HL-60/S4 treated with phorbol 12-myristate 13-acetate at 8.2 ng/mL for 4 days and 3 days (cell line): ENCODE measurements around the gene ATP10A.

ENCODE experiments used
- in situ Hi-C: fragments of 300-500 bp; cut with MboI; formaldehyde crosslinking; loops from 2 replicates; pipeline ENCODE4 v1.15.0; 2022; ENCODE audit warnings: low sequenced_read_pairs

Gene ATP10A

GRCh38 chr15:25742776-25743547, 120.2 kb downstream of the ATP10A start:
- in situ Hi-C loops: no loop called here

GRCh38 chr15:25742041-25742730, 120.9 kb downstream of the ATP10A start:
- in situ Hi-C loops: no loop called here

GRCh38 chr15:25741256-25741580, 121.9 kb downstream of the ATP10A start:
- in situ Hi-C loops: no loop called here

- in situ Hi-C loops: no loop called here
Observed at GRCh38 chr15:25740383-25741255, 122.5 kb downstream of the ATP10A start.

- in situ Hi-C loops: no loop called here
Observed at GRCh38 chr15:25739687-25740121, 123.4 kb downstream of the ATP10A start.

GRCh38 chr15:25738171-25738965, 124.8 kb downstream of the ATP10A start:
- in situ Hi-C loops: no loop called here

GRCh38 chr15:25737218-25737643, 125.9 kb downstream of the ATP10A start:
- in situ Hi-C loops: no loop called here

GRCh38 chr15:25736461-25736860, 126.7 kb downstream of the ATP10A start:
- in situ Hi-C loops: no loop called here

- in situ Hi-C loops: no loop called here
Observed at GRCh38 chr15:25735550-25736384, 127.4 kb downstream of the ATP10A start.

- in situ Hi-C loops: no loop called here
Observed at GRCh38 chr15:25734680-25735355, 128.3 kb downstream of the ATP10A start.

- in situ Hi-C loops: no loop called here
Observed at GRCh38 chr15:25733856-25734679, 129.1 kb downstream of the ATP10A start.

- in situ Hi-C loops: no loop called here
Observed at GRCh38 chr15:25733036-25733855, 129.9 kb downstream of the ATP10A start.

GRCh38 chr15:25732191-25732590, 130.9 kb downstream of the ATP10A start:
- in situ Hi-C loops: no loop called here

GRCh38 chr15:25731411-25731810, 131.7 kb downstream of the ATP10A start:
- in situ Hi-C loops: no loop called here

GRCh38 chr15:25730918-25731317, 132.2 kb downstream of the ATP10A start:
- in situ Hi-C loops: no loop called here

- in situ Hi-C loops: no loop called here
Observed at GRCh38 chr15:25728816-25729215, 134.3 kb downstream of the ATP10A start.

GRCh38 chr15:25727867-25728600, 135.1 kb downstream of the ATP10A start:
- in situ Hi-C loops: no loop called here
